ENCODE data around the gene MAST3.
"Not testable (repeated sequence)": the region's sequence is repeated elsewhere in the genome, so short reads cannot be mapped to it uniquely, and the experiment has no call there.

Gene MAST3

GRCh38 chr19:18086590-18087138, 10.9 kb upstream of the MAST3 start, which contains the start of gene IL12RB1:
Gene IL12RB1, minus strand, starts transcription at chr19:18086934. Its CDS starts 111 bp downstream, at chr19:18086823.
- DNase-seq (ENCODE audit: low read depth in 2 of 2) = no peak

- not testable (repeated sequence) for DNase-seq (ENCODE audit: low read depth in 2 of 2)
Measured at GRCh38 chr19:18089096-18089541, 8.5 kb upstream of the MAST3 start.

GRCh38 chr19:18089726-18090125, 7.9 kb upstream of the MAST3 start:
- DNase-seq (ENCODE audit: low read depth in 2 of 2) = no peak

- DNase-seq (ENCODE audit: low read depth in 2 of 2) = no peak
Measured at GRCh38 chr19:18090545-18091216, 6.9 kb upstream of the MAST3 start.

GRCh38 chr19:18091217-18091608, 6.4 kb upstream of the MAST3 start:
- DNase-seq (ENCODE audit: low read depth in 2 of 2) = no peak

GRCh38 chr19:18093439-18094161, 4.0 kb upstream of the MAST3 start:
- DNase-seq (ENCODE audit: low read depth in 2 of 2) = no peak

- DNase-seq (ENCODE audit: low read depth in 2 of 2) = no peak
Measured at GRCh38 chr19:18096258-18096657, 1.3 kb upstream of the MAST3 start.

- no peak for DNase-seq (ENCODE audit: low read depth in 2 of 2)
Measured at GRCh38 chr19:18097993-18098890, 664 bp downstream of the MAST3 start.

GRCh38 chr19:18098891-18099622, 1.5 kb downstream of the MAST3 start:
- no peak for DNase-seq (ENCODE audit: low read depth in 2 of 2)

- no peak for DNase-seq (ENCODE audit: low read depth in 2 of 2)
Measured at GRCh38 chr19:18099623-18099995, 2.0 kb downstream of the MAST3 start.

GRCh38 chr19:18100710-18101109, 3.1 kb downstream of the MAST3 start:
- no peak for DNase-seq (ENCODE audit: low read depth in 2 of 2)

GRCh38 chr19:18101268-18101667, 3.7 kb downstream of the MAST3 start:
- DNase-seq (ENCODE audit: low read depth in 2 of 2) = no peak

- no peak for DNase-seq (ENCODE audit: low read depth in 2 of 2)
Measured at GRCh38 chr19:18102916-18103542, 5.5 kb downstream of the MAST3 start.

- DNase-seq (ENCODE audit: low read depth in 2 of 2) = no peak
Measured at GRCh38 chr19:18104793-18105131, 7.2 kb downstream of the MAST3 start.

- DNase-seq (ENCODE audit: low read depth in 2 of 2) = not testable (repeated sequence)
Measured at GRCh38 chr19:18105259-18105658, 7.7 kb downstream of the MAST3 start.

GRCh38 chr19:18107235-18107634, 9.7 kb downstream of the MAST3 start:
- no peak for DNase-seq (ENCODE audit: low read depth in 2 of 2)

- no peak for DNase-seq (ENCODE audit: low read depth in 2 of 2)
Measured at GRCh38 chr19:18108897-18109296, 11.3 kb downstream of the MAST3 start.

- no peak for DNase-seq (ENCODE audit: low read depth in 2 of 2)
Measured at GRCh38 chr19:18109341-18109732, 11.8 kb downstream of the MAST3 start.

GRCh38 chr19:18109733-18110608, 12.4 kb downstream of the MAST3 start:
- DNase-seq (ENCODE audit: low read depth in 2 of 2) = no peak
